DND-41 (cell line): ENCODE data around the gene GRAMD2B.

Experiments
- EZH2 ChIP-seq: IDR thresholded peaks from 3 replicates; pipeline ENCODE4 v1.6.1; 2012; ENCODE audit warnings: borderline replicate concordance, low read depth, mild to moderate bottlenecking, moderate library complexity, low read length, inconsistent platforms; ENCODE audit not compliant: severe bottlenecking
- TF ChIP-seq, protein P1 (sequence below): IDR thresholded peaks from 2 replicates; pipeline ENCODE4 v1.5.1; 2012; ENCODE audit warnings: borderline replicate concordance, low read length, moderate library complexity, mild to moderate bottlenecking; ENCODE audit not compliant: poor library complexity, severe bottlenecking; ENCODE audit errors: extremely low read depth

DNA sequence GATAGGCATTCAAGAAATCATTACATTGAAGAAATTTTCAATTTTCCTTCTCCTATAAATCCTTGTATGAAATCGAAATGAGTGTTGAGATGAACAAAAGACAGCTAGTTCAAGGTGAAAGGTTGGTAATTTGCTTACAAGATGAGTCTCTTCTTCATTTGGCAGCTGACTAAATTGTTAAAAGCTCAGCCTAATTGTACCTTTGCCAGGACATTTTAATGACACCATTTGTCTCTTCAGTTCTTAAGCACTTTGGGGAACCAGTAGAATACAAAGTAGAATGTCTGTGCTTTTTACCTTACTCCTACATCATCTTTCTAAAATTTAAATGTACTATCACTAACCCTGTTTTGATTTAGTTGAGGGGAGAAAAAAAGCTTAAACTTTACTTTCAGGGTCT is 59.4 kb downstream of the GRAMD2B start:
- TF ChIP-seq, protein P1, sequence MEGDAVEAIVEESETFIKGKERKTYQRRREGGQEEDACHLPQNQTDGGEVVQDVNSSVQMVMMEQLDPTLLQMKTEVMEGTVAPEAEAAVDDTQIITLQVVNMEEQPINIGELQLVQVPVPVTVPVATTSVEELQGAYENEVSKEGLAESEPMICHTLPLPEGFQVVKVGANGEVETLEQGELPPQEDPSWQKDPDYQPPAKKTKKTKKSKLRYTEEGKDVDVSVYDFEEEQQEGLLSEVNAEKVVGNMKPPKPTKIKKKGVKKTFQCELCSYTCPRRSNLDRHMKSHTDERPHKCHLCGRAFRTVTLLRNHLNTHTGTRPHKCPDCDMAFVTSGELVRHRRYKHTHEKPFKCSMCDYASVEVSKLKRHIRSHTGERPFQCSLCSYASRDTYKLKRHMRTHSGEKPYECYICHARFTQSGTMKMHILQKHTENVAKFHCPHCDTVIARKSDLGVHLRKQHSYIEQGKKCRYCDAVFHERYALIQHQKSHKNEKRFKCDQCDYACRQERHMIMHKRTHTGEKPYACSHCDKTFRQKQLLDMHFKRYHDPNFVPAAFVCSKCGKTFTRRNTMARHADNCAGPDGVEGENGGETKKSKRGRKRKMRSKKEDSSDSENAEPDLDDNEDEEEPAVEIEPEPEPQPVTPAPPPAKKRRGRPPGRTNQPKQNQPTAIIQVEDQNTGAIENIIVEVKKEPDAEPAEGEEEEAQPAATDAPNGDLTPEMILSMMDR, result no peak
- no peak for TF ChIP-seq EZH2
